DND-41 (cell line): ENCODE data around the gene PDIA2.

Experiments used
- ATAC-seq: fragments of 200-7000 bp; cut with Tn5 transposase; 3 replicates; pipeline ENCODE4 v1.9.1; 2021; ENCODE audit warnings: low read depth; ENCODE audit not compliant: insufficient read depth
- DNase-seq: peaks from one replicate; pipeline ENCODE4 v3.0.0-alpha.2; 2020
- H2AFZ ChIP-seq: 2 replicates; pipeline ENCODE4 v1.6.0; 2012; ENCODE audit warnings: low read depth, low read length
- H3K27ac ChIP-seq: 2 replicates; pipeline ENCODE4 v1.5.1; 2012; ENCODE audit warnings: low read length, inconsistent platforms
- H3K27me3 ChIP-seq: fragments of 200-600 bp; sonication (generic); 2 replicates; pipeline ENCODE4 v1.6.0; 2012; ENCODE audit warnings: low read length, mild to moderate bottlenecking, inconsistent platforms; ENCODE audit not compliant: insufficient read depth, poor library complexity
- H3K36me3 ChIP-seq: 2 replicates; pipeline ENCODE4 v1.5.1; 2012; ENCODE audit warnings: low read length, inconsistent platforms; ENCODE audit not compliant: insufficient read depth
- H3K4me1 ChIP-seq: 2 replicates; pipeline ENCODE4 v1.5.1; 2012; ENCODE audit warnings: mild to moderate bottlenecking, low read length; ENCODE audit not compliant: insufficient read depth
- H3K4me2 ChIP-seq: 2 replicates; pipeline ENCODE4 v1.6.0; 2012; ENCODE audit warnings: mild to moderate bottlenecking, moderate library complexity, low read length, inconsistent platforms; ENCODE audit not compliant: insufficient read depth
- H3K4me3 ChIP-seq, 2 experiments: fragments of 200-600 bp in 1 of 2; shearing (Covaris generic) in 1 of 2; 2 replicates each; pipeline ENCODE4 v1.5.1; 2012 to 2016; ENCODE audit warnings: inconsistent platforms in 2 of 2, low read length in 2 of 2, mild to moderate bottlenecking in 2 of 2, low read depth in 1 of 2, moderate library complexity in 1 of 2
- H3K79me2 ChIP-seq: 2 replicates; pipeline ENCODE4 v1.6.0; 2012; ENCODE audit warnings: low read length, inconsistent platforms; ENCODE audit not compliant: insufficient read depth
- H3K9ac ChIP-seq: 2 replicates; pipeline ENCODE4 v1.6.0; 2012; ENCODE audit warnings: low read depth, mild to moderate bottlenecking, inconsistent platforms, low read length, moderate library complexity
- H3K9me3 ChIP-seq: 2 replicates; pipeline ENCODE4 v1.5.1; 2012; ENCODE audit warnings: low read length, moderate library complexity, mild to moderate bottlenecking, inconsistent platforms; ENCODE audit not compliant: insufficient read depth, severe bottlenecking
- H4K20me1 ChIP-seq: 2 replicates; pipeline ENCODE4 v1.6.0; 2012; ENCODE audit warnings: low read length; ENCODE audit not compliant: insufficient read depth
- EZH2 ChIP-seq: IDR thresholded peaks from 3 replicates; pipeline ENCODE4 v1.6.1; 2012; ENCODE audit warnings: borderline replicate concordance, low read depth, mild to moderate bottlenecking, moderate library complexity, low read length, inconsistent platforms; ENCODE audit not compliant: severe bottlenecking
- TF ChIP-seq, protein P1 (sequence below): IDR thresholded peaks from 2 replicates; pipeline ENCODE4 v1.5.1; 2012; ENCODE audit warnings: borderline replicate concordance, low read length, moderate library complexity, mild to moderate bottlenecking; ENCODE audit not compliant: poor library complexity, severe bottlenecking; ENCODE audit errors: extremely low read depth

The PDIA2 gene

DNA sequence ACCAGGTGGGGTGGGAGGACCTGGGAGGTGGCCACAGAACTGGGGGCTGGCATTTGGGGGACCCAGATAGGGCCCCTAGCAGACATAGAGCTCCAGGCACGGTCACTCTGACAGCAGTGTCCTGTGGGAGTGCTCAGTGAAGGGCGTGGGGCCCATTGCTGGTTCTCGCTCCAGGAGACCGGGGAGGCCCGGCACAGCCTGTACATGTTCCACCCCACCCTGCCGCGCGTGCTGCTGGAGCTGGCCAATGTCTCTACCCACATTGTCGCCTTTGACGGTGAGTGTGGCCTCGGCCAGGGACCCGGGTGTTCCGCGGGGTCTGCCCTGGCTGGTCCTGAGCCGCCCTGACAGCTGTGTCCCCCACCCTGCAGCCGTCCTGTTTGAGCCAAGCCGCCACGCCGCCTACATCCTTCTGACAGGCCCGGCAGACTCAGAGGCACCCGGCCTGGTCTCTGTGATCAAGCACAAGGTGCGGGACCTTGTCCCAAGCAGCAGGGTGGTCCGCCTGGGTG lies 18.5 kb upstream of the PDIA2 start:
- Histone ChIP-seq H4K20me1 (no peaks in the 10 kb centered on the region), H3K4me1 (no peaks in the 10 kb centered on the region), H3K27ac (no peak overlapping the region), H3K9me3 (no peaks in the 10 kb centered on the region), H3K9ac (no peak overlapping the region), H3K27me3 (no peaks in the 10 kb centered on the region), H3K36me3 (peaks cover 52% of the 10 kb centered on the region), H3K4me3 (no peak overlapping the region), H3K4me2 (no peak overlapping the region), H3K79me2 (no peaks in the 10 kb centered on the region), H2AFZ (no peak overlapping the region)
- DNase-seq: no peak
- no peak for TF ChIP-seq EZH2
- TF ChIP-seq, protein P1, sequence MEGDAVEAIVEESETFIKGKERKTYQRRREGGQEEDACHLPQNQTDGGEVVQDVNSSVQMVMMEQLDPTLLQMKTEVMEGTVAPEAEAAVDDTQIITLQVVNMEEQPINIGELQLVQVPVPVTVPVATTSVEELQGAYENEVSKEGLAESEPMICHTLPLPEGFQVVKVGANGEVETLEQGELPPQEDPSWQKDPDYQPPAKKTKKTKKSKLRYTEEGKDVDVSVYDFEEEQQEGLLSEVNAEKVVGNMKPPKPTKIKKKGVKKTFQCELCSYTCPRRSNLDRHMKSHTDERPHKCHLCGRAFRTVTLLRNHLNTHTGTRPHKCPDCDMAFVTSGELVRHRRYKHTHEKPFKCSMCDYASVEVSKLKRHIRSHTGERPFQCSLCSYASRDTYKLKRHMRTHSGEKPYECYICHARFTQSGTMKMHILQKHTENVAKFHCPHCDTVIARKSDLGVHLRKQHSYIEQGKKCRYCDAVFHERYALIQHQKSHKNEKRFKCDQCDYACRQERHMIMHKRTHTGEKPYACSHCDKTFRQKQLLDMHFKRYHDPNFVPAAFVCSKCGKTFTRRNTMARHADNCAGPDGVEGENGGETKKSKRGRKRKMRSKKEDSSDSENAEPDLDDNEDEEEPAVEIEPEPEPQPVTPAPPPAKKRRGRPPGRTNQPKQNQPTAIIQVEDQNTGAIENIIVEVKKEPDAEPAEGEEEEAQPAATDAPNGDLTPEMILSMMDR: no peak
- no peak for ATAC-seq

DNA sequence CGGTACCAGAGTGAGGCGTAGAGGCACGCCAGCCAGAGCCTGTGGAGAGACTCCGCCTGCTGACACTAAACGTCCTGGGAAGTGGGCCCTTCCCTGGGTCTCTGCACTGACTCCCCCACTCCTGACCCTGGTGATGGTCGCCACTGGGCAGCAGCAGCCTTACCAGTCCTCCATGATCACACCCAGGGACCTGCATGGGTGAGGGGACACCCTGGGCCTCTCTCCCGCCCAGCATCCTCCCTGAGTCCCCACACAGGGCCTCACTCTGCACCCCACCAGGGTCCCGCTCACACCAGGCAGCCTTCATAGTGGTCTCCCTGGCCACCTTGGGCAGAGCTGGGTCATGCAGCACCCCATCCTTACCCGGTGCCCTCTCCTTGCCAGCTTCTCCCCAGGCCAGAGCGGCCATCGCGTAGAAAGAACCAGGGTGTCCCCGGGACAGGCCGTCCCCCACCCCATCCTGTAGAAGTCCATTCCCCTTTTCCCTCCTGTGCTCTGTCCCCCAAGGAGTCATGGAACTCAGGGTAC lies 17.9 kb upstream of the PDIA2 start:
- H3K9me3 ChIP-seq: no peaks in the 10 kb centered on the region
- ATAC-seq: no peak
- no peak overlapping the region for H3K9ac ChIP-seq

DNA sequence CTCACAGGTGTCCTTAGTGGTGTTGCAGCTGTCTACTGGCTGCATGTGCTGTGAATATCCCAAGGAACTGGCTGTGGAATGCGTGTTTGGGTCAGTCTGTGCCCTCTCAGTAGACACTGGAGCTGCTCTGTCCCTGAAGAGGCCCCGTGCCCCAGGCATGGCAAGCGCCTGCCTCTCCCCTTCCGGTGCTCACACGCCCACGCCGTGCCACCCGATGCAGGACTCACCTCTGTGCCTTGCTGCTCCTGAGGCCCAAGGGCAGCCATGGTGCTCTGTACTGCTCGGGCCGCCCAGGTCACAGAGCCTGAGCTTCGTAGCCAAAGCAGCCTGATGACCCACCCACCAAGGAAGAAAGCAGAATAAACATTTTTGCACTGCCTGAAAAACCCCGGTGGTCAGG lies 17.3 kb upstream of the PDIA2 start:
- H3K27ac ChIP-seq: no peak overlapping the region
- no peak overlapping the region for H3K4me2 ChIP-seq
- no peaks in the 10 kb centered on the region for H3K9me3 ChIP-seq
- no peak overlapping the region for H3K9ac ChIP-seq
- no peak for DNase-seq
- no peak overlapping the region for H2AFZ ChIP-seq
- no peaks in the 10 kb centered on the region for H3K4me1 ChIP-seq
- H4K20me1 ChIP-seq: no peaks in the 10 kb centered on the region
- H3K27me3 ChIP-seq: no peaks in the 10 kb centered on the region
- no peak overlapping the region for H3K4me3 ChIP-seq
- TF ChIP-seq, protein P1: no peak
- no peak for TF ChIP-seq EZH2
- H3K36me3 ChIP-seq: peaks cover 41% of the 10 kb centered on the region
- H3K79me2 ChIP-seq: no peaks in the 10 kb centered on the region
- ATAC-seq: no peak

More for the DNA sequence above, 17.9 kb upstream of the PDIA2 start:
- Histone ChIP-seq H4K20me1 (no peaks in the 10 kb centered on the region), H3K79me2 (no peaks in the 10 kb centered on the region), H3K4me1 (no peaks in the 10 kb centered on the region), H3K27ac (no peak overlapping the region), H2AFZ (no peak overlapping the region), H3K4me2 (no peak overlapping the region), H3K27me3 (no peaks in the 10 kb centered on the region), H3K4me3 (no peak overlapping the region), H3K36me3 (peaks cover 46% of the 10 kb centered on the region)
- DNase-seq: no peak
- no peak for TF ChIP-seq EZH2
- TF ChIP-seq, protein P1: no peak
